ENCODE measurements around the gene NBEA. TPM values are rescaled to one million over a fixed set of nuclear protein-coding genes. Genes with fewer than 3 reads are reported as not detected.

The NBEA gene
- total and polyA plus RNA-seq, 7 donors: 0.46 to 47.6 (median 38.0) TPM

DNA sequence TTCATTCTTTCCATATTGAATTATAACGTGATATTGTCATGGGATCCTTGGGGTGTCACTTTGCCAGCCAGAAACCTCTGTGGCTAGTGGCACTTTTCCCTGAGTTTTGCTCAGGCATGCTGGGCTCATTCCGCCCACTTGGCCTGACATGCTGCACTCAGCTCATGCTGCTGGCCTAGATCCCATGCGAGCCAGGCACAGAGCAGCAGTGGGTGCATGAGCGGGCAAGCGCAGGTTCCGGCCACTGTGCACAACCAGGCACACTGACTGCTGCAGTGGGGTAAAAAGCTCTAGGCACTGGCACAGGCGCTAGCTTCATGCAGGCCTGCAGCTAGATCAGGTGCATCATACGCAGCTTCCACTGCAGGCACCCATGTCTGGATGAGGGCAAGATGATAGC, 313.2 kb downstream of the NBEA start:
- Histone ChIP-seq H3K36me3 (peaks cover 0 to 25% (median 2%) of the 10 kb centered on the region in 4 donors), H3K4me3 (no peak overlapping the region), H3K4me1 (no peaks in the 10 kb centered on the region), H3K27ac (no peak overlapping the region), H3K27me3 (no peaks in the 10 kb centered on the region), H3K9me3 (peaks cover 0 to 3% (median 0%) of the 10 kb centered on the region in 4 donors)
- WGBS, 2 donors: 96% methylated on average over 8 of the region's 8 CpGs
- DNase-seq: no peak
- intact Hi-C loops (cut with DNase I): no loop called here
- TF ChIP-seq EP300 (IDR thresholded peaks at IDR 0.05): no peak
- TF ChIP-seq POLR2AphosphoS5 (IDR thresholded peaks at IDR 0.05): no peak
- TF ChIP-seq POLR2A (IDR thresholded peaks at IDR 0.05): no peak
- TF ChIP-seq, protein P1, sequence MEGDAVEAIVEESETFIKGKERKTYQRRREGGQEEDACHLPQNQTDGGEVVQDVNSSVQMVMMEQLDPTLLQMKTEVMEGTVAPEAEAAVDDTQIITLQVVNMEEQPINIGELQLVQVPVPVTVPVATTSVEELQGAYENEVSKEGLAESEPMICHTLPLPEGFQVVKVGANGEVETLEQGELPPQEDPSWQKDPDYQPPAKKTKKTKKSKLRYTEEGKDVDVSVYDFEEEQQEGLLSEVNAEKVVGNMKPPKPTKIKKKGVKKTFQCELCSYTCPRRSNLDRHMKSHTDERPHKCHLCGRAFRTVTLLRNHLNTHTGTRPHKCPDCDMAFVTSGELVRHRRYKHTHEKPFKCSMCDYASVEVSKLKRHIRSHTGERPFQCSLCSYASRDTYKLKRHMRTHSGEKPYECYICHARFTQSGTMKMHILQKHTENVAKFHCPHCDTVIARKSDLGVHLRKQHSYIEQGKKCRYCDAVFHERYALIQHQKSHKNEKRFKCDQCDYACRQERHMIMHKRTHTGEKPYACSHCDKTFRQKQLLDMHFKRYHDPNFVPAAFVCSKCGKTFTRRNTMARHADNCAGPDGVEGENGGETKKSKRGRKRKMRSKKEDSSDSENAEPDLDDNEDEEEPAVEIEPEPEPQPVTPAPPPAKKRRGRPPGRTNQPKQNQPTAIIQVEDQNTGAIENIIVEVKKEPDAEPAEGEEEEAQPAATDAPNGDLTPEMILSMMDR (IDR thresholded peaks at IDR 0.05): no peak

DNA sequence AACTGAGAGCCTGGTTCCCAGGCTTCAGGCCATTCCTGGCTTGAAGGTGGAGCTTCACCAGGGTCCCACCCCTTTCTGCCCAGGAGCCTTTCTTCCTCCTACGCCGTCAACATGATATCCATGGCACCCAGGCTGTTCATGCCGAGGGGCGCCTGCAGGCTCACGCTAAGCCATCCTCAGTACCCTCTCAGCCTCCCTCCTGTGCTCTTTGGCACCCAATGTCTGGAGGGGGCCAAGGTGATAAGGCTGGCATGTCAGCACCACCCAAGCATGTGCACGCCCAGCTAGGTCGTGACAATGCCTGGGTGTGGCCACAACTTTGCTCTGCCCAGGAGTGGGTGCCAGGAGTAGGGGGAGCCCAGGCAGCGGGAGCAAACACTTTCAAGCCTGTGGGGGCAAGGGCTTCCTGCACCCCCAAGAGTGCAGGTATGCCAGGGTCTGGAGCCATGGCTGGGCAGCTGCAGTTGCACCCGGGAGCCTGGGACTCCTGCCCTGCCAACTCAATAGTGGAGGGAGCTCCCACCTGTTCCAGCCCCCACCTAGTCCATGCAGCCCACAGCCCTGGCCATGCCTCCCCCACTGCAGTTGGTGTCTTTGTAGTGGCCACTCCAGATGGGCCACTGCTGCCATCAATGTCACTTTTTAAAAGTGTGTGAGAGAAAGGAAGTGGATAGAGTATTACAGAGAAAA, 314.5 kb downstream of the NBEA start:
- Histone ChIP-seq H3K9me3 (peaks cover 0 to 3% (median 0%) of the 10 kb centered on the region in 4 donors), H3K36me3 (peaks cover 0 to 14% (median under 1%) of the 10 kb centered on the region in 4 donors), H3K27ac (no peak overlapping the region), H3K4me1 (no peaks in the 10 kb centered on the region), H3K4me3 (no peak overlapping the region), H3K27me3 (no peaks in the 10 kb centered on the region)
- no peak for DNase-seq
- no peak for TF ChIP-seq POLR2A (IDR thresholded peaks at IDR 0.05)
- no peak for TF ChIP-seq EP300 (IDR thresholded peaks at IDR 0.05)
- no peak for TF ChIP-seq POLR2AphosphoS5 (IDR thresholded peaks at IDR 0.05)
- TF ChIP-seq, protein P1 (IDR thresholded peaks at IDR 0.05): no peak
- intact Hi-C loops (cut with DNase I): no loop called here
- WGBS, 2 donors: 91 to 95% methylated on average over 9 of the region's 9 CpGs

DNA sequence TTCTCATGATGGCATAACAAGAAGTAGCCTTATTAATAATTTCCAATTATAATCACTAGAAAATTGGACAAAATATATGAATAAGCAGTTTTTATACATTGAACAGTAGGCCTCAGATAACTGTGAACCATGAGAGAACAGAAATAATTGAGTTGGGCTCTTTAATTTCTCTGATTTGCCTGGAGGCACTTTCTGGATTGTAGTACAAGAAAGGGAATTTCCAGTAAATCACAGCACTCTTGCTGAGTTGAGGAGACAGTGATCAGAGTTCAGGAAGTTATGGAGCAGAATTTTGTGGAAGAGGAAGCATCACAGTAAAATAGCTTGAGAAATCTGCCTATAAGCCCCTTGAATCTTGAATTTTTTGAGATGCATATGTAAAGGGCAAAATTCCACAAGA, 318.2 kb downstream of the NBEA start:
- TF ChIP-seq, protein P1 (IDR thresholded peaks at IDR 0.05): no peak
- no peak for TF ChIP-seq POLR2A (IDR thresholded peaks at IDR 0.05)
- no peak for TF ChIP-seq POLR2AphosphoS5 (IDR thresholded peaks at IDR 0.05)
- H3K4me3 ChIP-seq: no peak overlapping the region
- DNase-seq: no peak
- intact Hi-C loops (cut with DNase I): no loop called here
- H3K27me3 ChIP-seq: no peaks in the 10 kb centered on the region
- H3K27ac ChIP-seq: no peak overlapping the region
- H3K36me3 ChIP-seq: no peaks in the 10 kb centered on the region
- H3K4me1 ChIP-seq: no peaks in the 10 kb centered on the region
- H3K9me3 ChIP-seq: peaks cover 0 to 3% (median 0%) of the 10 kb centered on the region in 4 donors

DNA sequence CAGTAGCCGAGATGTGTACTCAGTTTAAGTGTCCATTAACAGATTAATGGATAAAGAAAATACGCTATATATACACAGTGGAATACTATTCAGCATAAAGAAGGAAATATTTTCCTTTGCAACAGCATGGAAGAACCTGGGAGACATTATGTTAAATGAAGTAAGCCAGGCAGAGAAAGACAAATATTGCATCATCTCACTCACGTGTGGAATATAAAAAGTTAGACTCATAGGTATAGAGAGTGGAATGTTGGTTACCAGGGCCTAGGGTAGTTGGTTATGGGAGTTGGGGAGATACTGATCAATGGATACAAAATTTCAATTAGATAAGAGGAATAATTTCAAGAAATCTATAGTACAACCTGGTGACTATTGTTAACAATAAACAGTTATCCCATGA, 324.3 kb downstream of the NBEA start:
- intact Hi-C loops (cut with DNase I): no loop called here
- no peak overlapping the region for H3K4me3 ChIP-seq
- H3K27me3 ChIP-seq: no peaks in the 10 kb centered on the region
- H3K4me1 ChIP-seq: no peaks in the 10 kb centered on the region
- no peak overlapping the region for H3K27ac ChIP-seq
- no peaks in the 10 kb centered on the region for H3K9me3 ChIP-seq
- no peaks in the 10 kb centered on the region for H3K36me3 ChIP-seq
- no peak for TF ChIP-seq EP300 (IDR thresholded peaks at IDR 0.05)
- TF ChIP-seq, protein P1 (IDR thresholded peaks at IDR 0.05): no peak
- no peak for TF ChIP-seq POLR2A (IDR thresholded peaks at IDR 0.05)
- no peak for TF ChIP-seq POLR2AphosphoS5 (IDR thresholded peaks at IDR 0.05)
- DNase-seq: no peak
- 86 to 89% methylated on average over 3 of the region's 3 CpGs for WGBS, 2 donors

DNA sequence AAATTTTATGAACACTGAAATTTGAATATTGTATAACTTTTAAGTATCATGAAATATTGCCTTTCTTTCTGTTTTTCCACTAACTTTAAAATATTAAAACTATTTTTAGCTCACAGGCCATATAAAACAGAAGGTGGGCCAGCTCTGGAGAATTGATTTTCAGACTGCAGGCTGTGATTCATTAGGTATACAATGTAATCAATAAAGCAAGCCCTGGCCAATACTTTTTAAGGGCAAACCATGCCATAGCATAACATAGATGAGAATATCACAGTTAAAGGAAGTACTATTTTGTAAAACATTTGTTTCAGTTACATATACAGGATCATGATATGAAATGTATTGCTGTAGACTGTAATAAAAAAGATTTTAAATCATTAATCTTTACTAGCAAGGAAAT, 336.8 kb downstream of the NBEA start:
- TF ChIP-seq EP300 (IDR thresholded peaks at IDR 0.05) (no peak), POLR2AphosphoS5 (IDR thresholded peaks at IDR 0.05) (no peak), POLR2A (IDR thresholded peaks at IDR 0.05) (no peak)
- TF ChIP-seq, protein P1 (IDR thresholded peaks at IDR 0.05): no peak
- no peaks in the 10 kb centered on the region for H3K27me3 ChIP-seq
- intact Hi-C loops (cut with DNase I): no loop called here

More for the DNA sequence above, 336.8 kb downstream of the NBEA start:
- Histone ChIP-seq H3K9me3 (no peaks in the 10 kb centered on the region), H3K36me3 (no peaks in the 10 kb centered on the region), H3K4me3 (no peak overlapping the region), H3K4me1 (no peaks in the 10 kb centered on the region), H3K27ac (no peak overlapping the region)
- DNase-seq: no peak

Measured in sigmoid colon (tissue), 7 donors.